Measurements from ENCODE around the gene OCSTAMP.

DNA sequence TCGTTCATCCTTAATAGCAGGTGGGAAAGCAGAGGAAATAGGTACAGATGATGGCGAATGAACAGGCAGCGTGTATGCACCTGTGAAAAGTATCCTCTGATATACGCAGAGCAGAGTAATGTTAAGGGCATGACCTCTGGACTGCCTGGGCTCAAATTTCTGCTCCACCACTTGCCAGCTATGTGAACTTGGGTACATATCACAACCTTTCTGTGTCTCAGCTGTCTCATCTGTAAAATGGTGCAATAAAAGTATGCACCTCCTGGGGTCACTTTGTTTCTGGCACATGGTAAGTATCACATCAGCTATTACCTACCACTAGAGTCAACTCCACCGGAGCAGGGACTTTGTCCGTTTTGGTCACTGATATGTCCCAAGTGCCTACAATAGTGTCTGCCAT is 2.5 kb downstream of the OCSTAMP start:
- no peak for TF ChIP-seq TAF1 (IDR thresholded peaks at IDR 0.05; ENCODE audit: borderline replicate concordance, insufficient read depth, low read length)
- TF ChIP-seq POLR2AphosphoS5 (IDR thresholded peaks at IDR 0.05; ENCODE audit: low read depth, low read length) = no peak
- TF ChIP-seq, protein P1, sequence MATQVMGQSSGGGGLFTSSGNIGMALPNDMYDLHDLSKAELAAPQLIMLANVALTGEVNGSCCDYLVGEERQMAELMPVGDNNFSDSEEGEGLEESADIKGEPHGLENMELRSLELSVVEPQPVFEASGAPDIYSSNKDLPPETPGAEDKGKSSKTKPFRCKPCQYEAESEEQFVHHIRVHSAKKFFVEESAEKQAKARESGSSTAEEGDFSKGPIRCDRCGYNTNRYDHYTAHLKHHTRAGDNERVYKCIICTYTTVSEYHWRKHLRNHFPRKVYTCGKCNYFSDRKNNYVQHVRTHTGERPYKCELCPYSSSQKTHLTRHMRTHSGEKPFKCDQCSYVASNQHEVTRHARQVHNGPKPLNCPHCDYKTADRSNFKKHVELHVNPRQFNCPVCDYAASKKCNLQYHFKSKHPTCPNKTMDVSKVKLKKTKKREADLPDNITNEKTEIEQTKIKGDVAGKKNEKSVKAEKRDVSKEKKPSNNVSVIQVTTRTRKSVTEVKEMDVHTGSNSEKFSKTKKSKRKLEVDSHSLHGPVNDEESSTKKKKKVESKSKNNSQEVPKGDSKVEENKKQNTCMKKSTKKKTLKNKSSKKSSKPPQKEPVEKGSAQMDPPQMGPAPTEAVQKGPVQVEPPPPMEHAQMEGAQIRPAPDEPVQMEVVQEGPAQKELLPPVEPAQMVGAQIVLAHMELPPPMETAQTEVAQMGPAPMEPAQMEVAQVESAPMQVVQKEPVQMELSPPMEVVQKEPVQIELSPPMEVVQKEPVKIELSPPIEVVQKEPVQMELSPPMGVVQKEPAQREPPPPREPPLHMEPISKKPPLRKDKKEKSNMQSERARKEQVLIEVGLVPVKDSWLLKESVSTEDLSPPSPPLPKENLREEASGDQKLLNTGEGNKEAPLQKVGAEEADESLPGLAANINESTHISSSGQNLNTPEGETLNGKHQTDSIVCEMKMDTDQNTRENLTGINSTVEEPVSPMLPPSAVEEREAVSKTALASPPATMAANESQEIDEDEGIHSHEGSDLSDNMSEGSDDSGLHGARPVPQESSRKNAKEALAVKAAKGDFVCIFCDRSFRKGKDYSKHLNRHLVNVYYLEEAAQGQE (IDR thresholded peaks at IDR 0.05; ENCODE audit: insufficient read depth in 1 of 2, low read depth in 2 of 2, low read length in 2 of 2) = no peak
- TF ChIP-seq SIN3A (IDR thresholded peaks at IDR 0.05; ENCODE audit: borderline replicate concordance, insufficient read depth, low read length) = no peak

Measured in PFSK-1 (cell line).